Measurements from ENCODE around the gene RALGPS2. TPM values are rescaled to one million over a fixed set of nuclear protein-coding genes. Genes with fewer than 3 reads are reported as not detected.
"Not testable (repeated sequence)": the region's sequence is repeated elsewhere in the genome, so short reads cannot be mapped to it uniquely, and the experiment has no call there.

RALGPS2 gene
- total and polyA plus RNA-seq, 7 donors, result 6.6 to 24.3 (median 14.3) TPM

DNA sequence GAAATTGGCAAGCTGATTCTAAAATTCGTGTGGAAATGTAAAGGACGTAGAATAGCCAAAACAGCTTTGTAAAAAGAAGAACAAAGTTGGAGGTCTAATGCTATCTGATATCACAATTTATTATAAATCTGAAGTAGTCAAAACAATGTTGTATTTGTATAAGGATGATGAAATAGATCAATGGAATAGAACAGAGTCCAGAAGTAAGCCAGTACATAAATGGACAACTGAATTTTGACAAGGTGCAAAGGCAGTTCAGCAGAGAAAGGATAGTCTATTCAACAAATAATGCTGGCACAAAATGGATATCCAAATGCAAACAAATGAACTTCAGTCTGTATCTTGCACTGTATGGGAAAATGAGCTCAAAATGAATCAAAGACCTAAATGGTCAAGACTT, 20.2 kb downstream of the RALGPS2 start:
- H3K9me3 ChIP-seq, result peaks cover 0 to 2% (median 0%) of the 10 kb centered on the region in 4 donors
- 92 to 95% methylated on average over 2 of the region's 2 CpGs for WGBS, 2 donors
- TF ChIP-seq, protein P1, sequence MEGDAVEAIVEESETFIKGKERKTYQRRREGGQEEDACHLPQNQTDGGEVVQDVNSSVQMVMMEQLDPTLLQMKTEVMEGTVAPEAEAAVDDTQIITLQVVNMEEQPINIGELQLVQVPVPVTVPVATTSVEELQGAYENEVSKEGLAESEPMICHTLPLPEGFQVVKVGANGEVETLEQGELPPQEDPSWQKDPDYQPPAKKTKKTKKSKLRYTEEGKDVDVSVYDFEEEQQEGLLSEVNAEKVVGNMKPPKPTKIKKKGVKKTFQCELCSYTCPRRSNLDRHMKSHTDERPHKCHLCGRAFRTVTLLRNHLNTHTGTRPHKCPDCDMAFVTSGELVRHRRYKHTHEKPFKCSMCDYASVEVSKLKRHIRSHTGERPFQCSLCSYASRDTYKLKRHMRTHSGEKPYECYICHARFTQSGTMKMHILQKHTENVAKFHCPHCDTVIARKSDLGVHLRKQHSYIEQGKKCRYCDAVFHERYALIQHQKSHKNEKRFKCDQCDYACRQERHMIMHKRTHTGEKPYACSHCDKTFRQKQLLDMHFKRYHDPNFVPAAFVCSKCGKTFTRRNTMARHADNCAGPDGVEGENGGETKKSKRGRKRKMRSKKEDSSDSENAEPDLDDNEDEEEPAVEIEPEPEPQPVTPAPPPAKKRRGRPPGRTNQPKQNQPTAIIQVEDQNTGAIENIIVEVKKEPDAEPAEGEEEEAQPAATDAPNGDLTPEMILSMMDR (IDR thresholded peaks at IDR 0.05), result no peak
- TF ChIP-seq POLR2AphosphoS5 (IDR thresholded peaks at IDR 0.05), result no peak
- TF ChIP-seq EP300 (IDR thresholded peaks at IDR 0.05), result no peak
- TF ChIP-seq POLR2A (IDR thresholded peaks at IDR 0.05), result no peak
- H3K27me3 ChIP-seq, result no peaks in the 10 kb centered on the region
- intact Hi-C loops (cut with DNase I), result no loop called here
- peaks cover 0 to 7% (median 0%) of the 10 kb centered on the region in 4 donors for H3K36me3 ChIP-seq
- H3K4me1 ChIP-seq, result no peaks in the 10 kb centered on the region
- no peak for DNase-seq
- no peak overlapping the region for H3K27ac ChIP-seq
- no peak overlapping the region for H3K4me3 ChIP-seq

DNA sequence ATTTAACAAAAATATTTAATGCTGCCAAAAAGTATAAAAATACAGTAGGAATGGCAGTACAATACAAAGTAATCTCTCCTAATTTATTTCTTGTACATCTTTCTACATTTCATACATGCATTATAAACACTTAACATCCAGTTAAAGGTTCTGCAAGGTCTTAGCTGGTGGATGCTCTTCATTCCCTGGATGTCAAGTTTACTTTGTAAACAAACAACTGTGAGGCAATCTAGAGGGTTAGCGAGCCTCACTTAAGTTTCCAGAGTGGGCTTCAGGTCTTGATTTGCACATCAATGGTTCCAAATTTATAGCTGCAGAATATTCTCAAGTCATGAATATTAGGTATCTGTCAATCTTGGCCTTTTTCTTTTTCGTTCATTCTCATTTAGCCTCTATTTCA, 21.3 kb downstream of the RALGPS2 start:
- peaks cover 0 to 2% (median 0%) of the 10 kb centered on the region in 4 donors for H3K9me3 ChIP-seq
- H3K4me1 ChIP-seq, result no peaks in the 10 kb centered on the region
- intact Hi-C loops (cut with DNase I), result no loop called here
- 91 to 94% methylated on average over 2 of the region's 2 CpGs for WGBS, 2 donors
- TF ChIP-seq POLR2AphosphoS5 (IDR thresholded peaks at IDR 0.05) (no peak), EP300 (IDR thresholded peaks at IDR 0.05) (no peak), POLR2A (IDR thresholded peaks at IDR 0.05) (no peak)
- TF ChIP-seq, protein P1 (IDR thresholded peaks at IDR 0.05), result no peak
- H3K27ac ChIP-seq, result no peak overlapping the region
- H3K36me3 ChIP-seq, result peaks cover 0 to 7% (median 0%) of the 10 kb centered on the region in 4 donors
- no peak overlapping the region for H3K4me3 ChIP-seq
- no peak for DNase-seq
- H3K27me3 ChIP-seq, result no peaks in the 10 kb centered on the region

DNA sequence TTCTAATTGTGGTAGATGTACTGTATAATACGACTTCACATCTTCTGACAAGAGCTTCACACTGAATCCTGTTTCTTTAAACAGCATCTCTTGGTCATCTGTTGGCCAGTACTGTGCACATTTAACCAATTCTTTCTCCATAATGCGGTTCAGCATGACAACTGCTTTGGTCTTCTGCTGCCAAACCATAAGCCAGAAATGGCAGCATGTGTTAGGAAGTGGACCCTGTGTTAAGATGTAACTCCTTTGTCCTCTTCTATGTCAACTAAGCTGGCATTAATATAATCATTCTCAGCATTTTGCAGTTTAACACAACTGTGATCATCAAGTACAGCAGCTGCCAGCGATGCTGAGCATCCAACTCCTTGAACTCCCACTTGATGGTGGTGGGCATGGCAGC, 22.3 kb downstream of the RALGPS2 start:
- intact Hi-C loops (cut with DNase I); H3K36me3 ChIP-seq; H3K27ac ChIP-seq; H3K9me3 ChIP-seq; H3K4me3 ChIP-seq; H3K4me1 ChIP-seq; DNase-seq; H3K27me3 ChIP-seq: not testable (repeated sequence)
- 96 to 98% methylated on average over 3 of the region's 3 CpGs for WGBS, 2 donors

DNA sequence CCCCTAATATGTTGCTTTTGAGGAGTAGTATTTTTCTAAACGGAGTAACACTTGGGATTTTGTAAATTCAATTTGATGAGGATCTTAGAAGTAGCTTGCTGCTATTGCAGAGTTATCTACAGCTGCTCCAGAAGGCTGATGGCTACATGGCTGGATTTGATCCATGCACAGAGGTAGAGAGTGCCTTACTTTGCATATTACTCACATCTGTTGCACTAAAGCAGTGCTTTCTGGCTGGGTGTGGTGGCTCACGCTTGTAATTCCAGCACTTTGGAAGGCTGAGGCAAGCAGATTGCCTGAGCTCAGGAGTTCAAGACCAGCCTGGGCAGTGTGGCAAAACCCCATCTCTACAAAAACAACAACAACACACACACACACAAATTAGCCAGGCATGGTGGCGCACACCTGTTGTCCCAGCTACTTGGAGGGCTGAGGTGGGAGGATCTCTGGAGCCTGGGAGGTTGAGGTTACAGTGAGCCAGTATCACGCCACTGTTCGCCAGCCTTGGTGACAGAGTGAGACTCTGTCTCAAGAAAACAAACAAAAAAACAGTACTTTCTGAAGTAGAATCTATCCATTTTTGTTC, 24.6 kb downstream of the RALGPS2 start:
- intact Hi-C loops (cut with DNase I), result loop anchor here (10.0 kb wide), 1 partner anchor 445 kb away; no protein-coding TSS in a partner anchor
- 85 to 90% methylated on average over 5 of the region's 5 CpGs for WGBS, 2 donors
- no peak for DNase-seq
- no peak for TF ChIP-seq EP300 (IDR thresholded peaks at IDR 0.05)
- TF ChIP-seq POLR2A (IDR thresholded peaks at IDR 0.05), result no peak
- TF ChIP-seq POLR2AphosphoS5 (IDR thresholded peaks at IDR 0.05), result no peak
- TF ChIP-seq, protein P1 (IDR thresholded peaks at IDR 0.05), result no peak
- Histone ChIP-seq H3K27ac (no peak overlapping the region), H3K36me3 (no peaks in the 10 kb centered on the region), H3K4me1 (peaks cover 0 to 8% (median 3%) of the 10 kb centered on the region in 4 donors), H3K9me3 (no peaks in the 10 kb centered on the region), H3K27me3 (no peaks in the 10 kb centered on the region), H3K4me3 (no peak overlapping the region)

DNA sequence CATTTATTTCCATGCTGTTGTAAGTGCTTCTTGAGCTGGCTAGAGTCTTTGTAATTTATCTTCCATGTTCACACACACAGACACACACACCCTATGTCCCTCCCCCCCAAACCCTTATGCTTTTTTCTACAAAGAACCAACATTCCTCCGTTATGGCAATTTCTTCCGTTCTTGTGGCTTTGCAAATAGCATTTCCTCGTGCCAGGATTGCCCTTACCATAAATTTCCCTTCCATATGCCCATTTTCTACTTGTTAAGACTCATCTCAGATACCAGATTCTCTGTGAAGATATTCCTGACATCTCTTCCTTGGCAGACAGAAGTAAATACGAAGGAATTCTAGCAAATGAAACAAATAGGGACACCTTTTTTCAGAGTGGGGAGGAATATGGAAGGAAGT, 26.0 kb downstream of the RALGPS2 start:
- intact Hi-C loops (cut with DNase I), result loop anchor here (10.0 kb wide), 1 partner anchor 446 kb away; no protein-coding TSS in a partner anchor
- Histone ChIP-seq H3K27me3 (no peaks in the 10 kb centered on the region), H3K27ac (no peak overlapping the region), H3K4me3 (no peak overlapping the region), H3K9me3 (no peaks in the 10 kb centered on the region), H3K36me3 (no peaks in the 10 kb centered on the region), H3K4me1 (peaks cover 0 to 8% (median 3%) of the 10 kb centered on the region in 4 donors)
- DNase-seq, result no peak
- WGBS, 2 donors, result 74 to 81% methylated on average over 4 of the region's 4 CpGs
- TF ChIP-seq EP300 (IDR thresholded peaks at IDR 0.05), result no peak
- TF ChIP-seq, protein P1 (IDR thresholded peaks at IDR 0.05), result no peak
- TF ChIP-seq POLR2AphosphoS5 (IDR thresholded peaks at IDR 0.05), result no peak
- TF ChIP-seq POLR2A (IDR thresholded peaks at IDR 0.05), result no peak

All from sigmoid colon (tissue), 7 donors.